Glutamatergic neuron (in vitro differentiated cells): Measurements from ENCODE around the gene ZNF346. TPM values are rescaled to one million over a fixed set of nuclear protein-coding genes. Genes with fewer than 3 reads are reported as not detected.

Source experiments
- DNase-seq: peaks from one replicate; pipeline ENCODE4 v3.0.0; 2022
- H3K27ac Mint-ChIP-seq: one replicate; pipeline ENCODE4 v1.8.0; 2020; ENCODE audit warnings: mild to moderate bottlenecking, mixed read lengths, inconsistent platforms; ENCODE audit not compliant: unreplicated experiment
- H3K27me3 Mint-ChIP-seq: one replicate; pipeline ENCODE4 v1.8.0; 2020; ENCODE audit warnings: mild to moderate bottlenecking, moderate library complexity, mixed read lengths, inconsistent platforms; ENCODE audit not compliant: unreplicated experiment
- H3K36me3 Mint-ChIP-seq: one replicate; pipeline ENCODE4 v1.8.0; 2020; ENCODE audit warnings: mild to moderate bottlenecking, mixed read lengths, inconsistent platforms; ENCODE audit not compliant: unreplicated experiment
- H3K4me1 Mint-ChIP-seq: one replicate; pipeline ENCODE4 v1.8.0; 2020; ENCODE audit warnings: mild to moderate bottlenecking, low read depth, mixed read lengths, inconsistent platforms; ENCODE audit not compliant: unreplicated experiment
- H3K4me3 Mint-ChIP-seq: one replicate; pipeline ENCODE4 v1.8.0; 2020; ENCODE audit warnings: mild to moderate bottlenecking, mixed read lengths, inconsistent platforms; ENCODE audit not compliant: unreplicated experiment
- H3K9me3 Mint-ChIP-seq: one replicate; pipeline ENCODE4 v1.8.0; 2020; ENCODE audit warnings: mild to moderate bottlenecking, moderate library complexity, mixed read lengths, inconsistent platforms; ENCODE audit not compliant: unreplicated experiment
- total RNA-seq: library from RNA; stranded (reverse); fragmentation: NEBNext Ultra II Directional; extraction: Animal tissue kit (Norgen Biotek cat#: 25700); gene quantifications from one replicate; pipeline ENCODE4 v1.2.1, GENCODE V29; 2021; ENCODE audit not compliant: unreplicated experiment
- TF ChIP-seq, protein P1 (sequence below): fragments of 200-600 bp; sonication (generic); IDR thresholded peaks from one replicate; pipeline ENCODE4 v1.5.0; 2021; ENCODE audit not compliant: partially characterized antibody, unreplicated experiment

The ZNF346 gene
- total RNA-seq, 1 donor from 2014 or later: 18.2 TPM

- Mint-ChIP-seq H3K27ac (no peak overlapping the region), H3K4me3 (no peak overlapping the region), H3K9me3 (peaks cover 3% of the 10 kb centered on the region), H3K4me1 (peaks cover 10% of the 10 kb centered on the region), H3K36me3 (peaks cover 4% of the 10 kb centered on the region), H3K27me3 (peaks cover 18% of the 10 kb centered on the region)
- no peak for DNase-seq
- TF ChIP-seq, protein P1, sequence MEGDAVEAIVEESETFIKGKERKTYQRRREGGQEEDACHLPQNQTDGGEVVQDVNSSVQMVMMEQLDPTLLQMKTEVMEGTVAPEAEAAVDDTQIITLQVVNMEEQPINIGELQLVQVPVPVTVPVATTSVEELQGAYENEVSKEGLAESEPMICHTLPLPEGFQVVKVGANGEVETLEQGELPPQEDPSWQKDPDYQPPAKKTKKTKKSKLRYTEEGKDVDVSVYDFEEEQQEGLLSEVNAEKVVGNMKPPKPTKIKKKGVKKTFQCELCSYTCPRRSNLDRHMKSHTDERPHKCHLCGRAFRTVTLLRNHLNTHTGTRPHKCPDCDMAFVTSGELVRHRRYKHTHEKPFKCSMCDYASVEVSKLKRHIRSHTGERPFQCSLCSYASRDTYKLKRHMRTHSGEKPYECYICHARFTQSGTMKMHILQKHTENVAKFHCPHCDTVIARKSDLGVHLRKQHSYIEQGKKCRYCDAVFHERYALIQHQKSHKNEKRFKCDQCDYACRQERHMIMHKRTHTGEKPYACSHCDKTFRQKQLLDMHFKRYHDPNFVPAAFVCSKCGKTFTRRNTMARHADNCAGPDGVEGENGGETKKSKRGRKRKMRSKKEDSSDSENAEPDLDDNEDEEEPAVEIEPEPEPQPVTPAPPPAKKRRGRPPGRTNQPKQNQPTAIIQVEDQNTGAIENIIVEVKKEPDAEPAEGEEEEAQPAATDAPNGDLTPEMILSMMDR: no peak
These were observed 68.7 kb downstream of the ZNF346 start for GRCh38 chr5:177091232-177091631.

DNA sequence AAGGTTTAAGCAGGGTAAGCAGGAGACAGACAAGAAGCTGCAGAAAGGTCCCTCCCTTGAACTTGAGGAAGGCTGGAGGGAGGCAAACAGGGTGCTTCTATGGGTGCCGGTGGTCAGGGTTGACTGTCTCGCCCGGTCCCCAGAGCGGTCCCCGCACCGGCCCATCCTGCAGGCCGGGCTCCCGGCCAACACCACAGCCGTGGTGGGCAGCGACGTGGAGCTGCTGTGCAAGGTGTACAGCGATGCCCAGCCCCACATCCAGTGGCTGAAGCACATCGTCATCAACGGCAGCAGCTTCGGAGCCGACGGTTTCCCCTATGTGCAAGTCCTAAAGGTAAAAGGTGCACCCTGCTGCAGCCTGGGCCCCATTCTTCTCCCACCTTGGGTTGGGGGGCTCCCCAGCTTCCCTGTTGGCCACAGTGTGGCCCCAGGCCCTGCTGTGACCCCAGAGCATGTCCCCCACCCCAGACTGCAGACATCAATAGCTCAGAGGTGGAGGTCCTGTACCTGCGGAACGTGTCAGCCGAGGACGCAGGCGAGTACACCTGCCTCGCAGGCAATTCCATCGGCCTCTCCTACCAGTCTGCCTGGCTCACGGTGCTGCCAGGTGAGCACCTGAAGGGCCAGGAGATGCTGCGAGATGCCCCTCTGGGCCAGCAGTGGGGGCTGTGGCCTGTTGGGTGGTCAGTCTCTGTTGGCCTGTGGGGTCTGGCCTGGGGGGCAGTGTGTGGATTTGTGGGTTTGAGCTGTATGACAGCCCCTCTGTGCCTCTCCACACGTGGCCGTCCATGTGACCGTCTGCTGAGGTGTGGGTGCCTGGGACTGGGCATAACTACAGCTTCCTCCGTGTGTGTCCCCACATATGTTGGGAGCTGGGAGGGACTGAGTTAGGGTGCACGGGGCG, 69.9 kb downstream of the ZNF346 start:
- H3K9me3 Mint-ChIP-seq: peaks cover 3% of the 10 kb centered on the region
- H3K27ac Mint-ChIP-seq: no peak overlapping the region
- H3K36me3 Mint-ChIP-seq: peaks cover 4% of the 10 kb centered on the region

DNA sequence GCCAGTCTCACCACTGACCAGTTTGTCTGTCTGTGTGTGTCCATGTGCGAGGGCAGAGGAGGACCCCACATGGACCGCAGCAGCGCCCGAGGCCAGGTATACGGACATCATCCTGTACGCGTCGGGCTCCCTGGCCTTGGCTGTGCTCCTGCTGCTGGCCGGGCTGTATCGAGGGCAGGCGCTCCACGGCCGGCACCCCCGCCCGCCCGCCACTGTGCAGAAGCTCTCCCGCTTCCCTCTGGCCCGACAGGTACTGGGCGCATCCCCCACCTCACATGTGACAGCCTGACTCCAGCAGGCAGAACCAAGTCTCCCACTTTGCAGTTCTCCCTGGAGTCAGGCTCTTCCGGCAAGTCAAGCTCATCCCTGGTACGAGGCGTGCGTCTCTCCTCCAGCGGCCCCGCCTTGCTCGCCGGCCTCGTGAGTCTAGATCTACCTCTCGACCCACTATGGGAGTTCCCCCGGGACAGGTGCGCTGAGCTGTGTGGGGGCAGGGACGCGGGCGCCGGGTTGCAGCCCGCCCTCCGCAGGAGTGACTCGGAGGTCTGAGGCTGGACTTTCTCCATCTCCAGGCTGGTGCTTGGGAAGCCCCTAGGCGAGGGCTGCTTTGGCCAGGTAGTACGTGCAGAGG, 70.7 kb downstream of the ZNF346 start:
- H3K27ac Mint-ChIP-seq: no peak overlapping the region
- no peak for DNase-seq
- no peak overlapping the region for H3K4me3 Mint-ChIP-seq
- peaks cover 3% of the 10 kb centered on the region for H3K9me3 Mint-ChIP-seq
- H3K27me3 Mint-ChIP-seq: peaks cover 15% of the 10 kb centered on the region
- TF ChIP-seq, protein P1: no peak
- no peaks in the 10 kb centered on the region for H3K36me3 Mint-ChIP-seq
- peaks cover 10% of the 10 kb centered on the region for H3K4me1 Mint-ChIP-seq

More for the DNA sequence above, 69.9 kb downstream of the ZNF346 start:
- TF ChIP-seq, protein P1: no peak
- no peak for DNase-seq
- Mint-ChIP-seq H3K27me3 (peaks cover 18% of the 10 kb centered on the region), H3K4me1 (peaks cover 10% of the 10 kb centered on the region), H3K4me3 (no peak overlapping the region)

GRCh38 chr5:177093803-177094202, 71.3 kb downstream of the ZNF346 start:
- H3K4me3 Mint-ChIP-seq: no peak overlapping the region
- H3K27ac Mint-ChIP-seq: no peak overlapping the region
- peaks cover 11% of the 10 kb centered on the region for H3K4me1 Mint-ChIP-seq
- peaks cover 13% of the 10 kb centered on the region for H3K27me3 Mint-ChIP-seq
- no peak for DNase-seq
- no peaks in the 10 kb centered on the region for H3K36me3 Mint-ChIP-seq
- H3K9me3 Mint-ChIP-seq: peaks cover 3% of the 10 kb centered on the region
- TF ChIP-seq, protein P1: no peak
